Ishikawa (cell line): ENCODE results near the gene ATP8B2.

Experiments used
- CREB1 ChIP-seq: IDR thresholded peaks from 2 replicates; pipeline ENCODE4 v1.6.1; 2012; ENCODE audit warnings: low read depth
- NFIC ChIP-seq: IDR thresholded peaks from 2 replicates; pipeline ENCODE4 v1.6.1; 2012
- USF1 ChIP-seq: IDR thresholded peaks from 2 replicates; pipeline ENCODE4 v1.6.1; 2012
- YY1 ChIP-seq: IDR thresholded peaks from 2 replicates; pipeline ENCODE4 v1.6.1; 2012; ENCODE audit warnings: low read depth

GRCh38 chr1:154350383-154350782 is 25.1 kb downstream of the ATP8B2 start:
- TF ChIP-seq YY1: no peak
- TF ChIP-seq CREB1: no peak
- TF ChIP-seq USF1: no peak
- no peak for TF ChIP-seq NFIC
